HG02870 (cell line): ENCODE measurements around the gene SKI.
"Not testable (repeated sequence)": the region's sequence is repeated elsewhere in the genome, so short reads cannot be mapped to it uniquely, and the experiment has no call there.

Experiments used
- ATAC-seq: cut with Tn5 transposase; IDR thresholded peaks from one replicate; pipeline ENCODE4 v1.9.1; 2021; ENCODE audit warnings: mild to moderate bottlenecking, moderate library complexity; ENCODE audit not compliant: unreplicated experiment

SKI gene

GRCh38 chr1:2318314-2319278 is 90.5 kb downstream of the SKI start:
- ATAC-seq = no peak

GRCh38 chr1:2319291-2319690 is 91.2 kb downstream of the SKI start:
- no peak for ATAC-seq

- ATAC-seq = no peak
These were observed 91.9 kb downstream of the SKI start for GRCh38 chr1:2320006-2320405.

DNA sequence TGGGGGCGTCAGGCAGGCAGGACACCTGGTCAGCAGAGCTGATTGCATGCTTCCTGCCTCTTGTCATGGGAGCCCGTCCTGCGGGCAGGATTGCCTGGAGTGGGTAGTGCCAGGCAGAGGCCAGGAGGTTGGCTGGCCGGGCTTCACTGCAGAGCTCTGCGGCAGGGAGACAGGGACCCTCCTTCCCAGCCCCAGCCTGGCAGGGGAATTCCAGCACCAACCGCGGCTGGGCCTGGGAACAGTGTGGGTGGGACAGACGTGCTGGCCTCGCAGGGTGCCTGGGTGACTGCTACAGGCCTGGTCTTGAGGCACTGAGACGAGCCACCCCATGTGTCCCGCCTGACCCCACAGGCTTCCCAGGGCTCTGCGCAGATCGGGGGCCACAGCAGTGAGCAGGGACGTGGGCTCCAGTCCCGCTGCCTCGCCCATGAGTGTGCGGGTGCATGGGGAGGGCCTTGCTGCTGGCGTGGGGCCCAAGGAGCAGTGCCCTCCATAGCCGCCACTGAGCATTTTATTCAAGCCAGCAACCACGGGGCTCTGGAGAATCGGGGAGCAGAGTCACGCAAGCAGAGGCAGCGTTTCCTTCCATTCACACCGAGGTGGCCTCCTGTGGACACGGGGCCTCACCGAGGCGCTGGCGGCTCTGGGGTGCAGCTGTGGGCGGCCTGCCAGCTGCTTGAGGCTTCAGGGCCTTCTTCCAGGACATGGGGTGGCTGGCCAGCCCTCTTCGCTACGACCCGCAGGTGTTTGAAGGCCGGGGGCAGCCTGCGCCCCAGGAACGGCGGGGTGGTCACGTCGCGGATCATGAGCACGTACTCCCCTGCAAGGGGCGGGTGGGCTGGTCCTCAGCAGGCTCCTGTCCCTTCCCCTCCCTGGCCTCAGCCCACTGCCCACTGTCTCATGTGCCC is 92.9 kb downstream of the SKI start:
- ATAC-seq = no peak

GRCh38 chr1:2322065-2322571 is 94.0 kb downstream of the SKI start:
- no peak for ATAC-seq

- ATAC-seq = no peak
These were observed 94.6 kb downstream of the SKI start for GRCh38 chr1:2322581-2323211.

DNA sequence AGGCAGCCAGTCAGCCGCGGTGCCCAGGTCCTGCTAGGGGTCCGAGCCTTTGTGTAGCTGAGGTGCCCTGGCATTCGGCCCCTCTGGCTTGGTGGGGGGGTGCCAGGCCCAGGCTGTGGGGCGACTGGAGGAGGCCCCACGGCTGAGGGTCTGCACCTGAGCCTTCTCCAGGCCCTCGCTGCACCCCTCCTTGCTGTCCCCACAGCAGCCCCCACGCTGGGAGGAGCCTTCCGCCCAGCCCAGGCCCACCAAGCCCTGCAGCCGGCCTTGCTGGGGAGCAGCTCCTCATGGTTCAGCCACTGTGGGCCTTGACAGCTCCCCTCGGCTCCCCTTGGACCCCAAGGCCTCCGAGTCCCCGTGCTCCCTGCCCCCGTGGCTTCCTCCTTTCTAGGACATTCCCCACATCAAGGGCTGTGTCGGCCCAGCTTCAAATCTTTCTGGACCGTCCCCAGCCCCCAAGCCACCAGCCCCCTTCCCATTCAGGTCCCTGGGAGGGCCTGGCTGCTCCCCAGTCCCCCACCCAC is 95.4 kb downstream of the SKI start:
- ATAC-seq = no peak

DNA sequence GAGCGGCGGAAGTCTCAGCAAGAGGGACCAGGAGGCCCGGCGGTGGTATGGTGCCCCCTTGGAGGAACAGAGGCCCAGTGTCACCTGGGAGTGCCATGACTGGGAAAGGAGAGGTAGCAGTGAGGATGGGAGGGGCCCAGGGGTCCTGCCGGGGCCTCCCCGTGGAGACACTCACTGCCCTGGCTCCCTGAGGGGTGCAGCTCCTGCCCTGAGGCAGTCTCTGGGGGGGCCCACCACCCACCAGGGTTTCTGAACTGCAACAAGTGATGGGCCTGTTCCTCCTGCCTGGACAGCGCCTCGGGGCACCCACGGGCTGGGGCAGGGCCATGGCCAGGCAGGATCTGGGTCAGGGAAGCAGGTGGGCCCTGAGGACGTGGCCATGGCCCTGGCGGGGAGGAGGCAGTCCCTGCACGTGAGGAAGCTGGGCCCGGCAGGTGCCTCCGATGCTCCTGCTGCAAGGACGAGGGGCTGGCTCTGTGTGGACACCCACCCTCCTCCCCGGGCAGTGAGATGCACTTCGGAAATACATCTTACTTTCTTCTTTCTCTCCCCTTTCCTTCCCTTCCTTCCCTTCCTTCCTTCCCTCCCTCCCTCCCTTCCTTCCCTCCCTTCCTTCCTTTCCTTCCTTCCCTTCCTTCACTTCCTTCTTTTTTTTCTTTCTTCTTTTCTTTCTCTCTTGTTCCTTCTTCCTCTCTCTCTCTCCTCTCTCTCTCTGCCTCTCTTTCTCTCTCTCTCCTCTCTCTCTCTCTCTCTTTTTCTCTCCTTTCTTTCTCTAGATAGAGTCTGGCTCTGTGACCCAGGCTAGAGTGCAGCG is 96.6 kb downstream of the SKI start:
- ATAC-seq = no peak

DNA sequence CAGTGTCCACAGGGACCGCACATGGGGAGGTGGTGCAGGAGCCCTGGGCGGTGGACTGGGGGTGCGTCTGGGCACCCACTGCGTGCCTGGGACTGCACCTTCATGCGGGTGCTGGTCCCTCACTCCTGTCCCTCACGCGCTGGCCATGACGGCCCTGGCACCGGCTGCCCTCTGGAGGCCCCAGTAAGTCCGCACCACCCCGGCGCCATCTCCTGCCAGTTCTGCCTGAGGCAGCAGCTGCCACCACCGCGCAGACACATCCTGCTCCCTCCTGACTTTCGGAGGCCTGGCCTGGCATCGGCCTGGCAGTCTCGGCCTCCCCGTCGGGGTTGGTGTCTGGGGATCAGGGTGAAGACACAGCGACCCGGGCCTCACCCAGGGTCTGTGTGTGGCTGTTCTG is 98.4 kb downstream of the SKI start:
- no peak for ATAC-seq

- not testable (repeated sequence) for ATAC-seq
These were observed 99.0 kb downstream of the SKI start for GRCh38 chr1:2327162-2327561.

- no peak for ATAC-seq
These were observed 99.7 kb downstream of the SKI start for GRCh38 chr1:2327841-2328240.

- no peak for ATAC-seq
These were observed 100.7 kb downstream of the SKI start for GRCh38 chr1:2328676-2329455.

DNA sequence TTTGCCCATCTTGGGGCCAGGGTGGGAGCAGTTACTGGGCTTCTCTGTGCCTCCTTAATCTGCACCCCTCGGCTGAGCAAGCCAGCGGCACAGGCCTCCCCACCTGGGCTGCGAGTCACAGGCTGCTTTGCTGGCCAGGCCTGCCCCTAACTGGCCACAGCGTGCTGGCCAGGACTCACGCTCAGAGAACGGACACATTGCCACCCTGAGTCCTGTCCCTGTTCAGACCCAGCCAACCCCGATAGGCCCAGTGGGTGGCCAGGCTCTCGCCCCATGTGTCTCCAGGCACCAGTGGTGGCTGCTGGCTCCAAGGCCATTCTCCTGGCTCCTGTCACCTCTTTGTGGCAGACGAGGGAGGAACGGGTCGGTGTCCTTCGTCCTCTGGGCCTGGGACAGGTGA is 101.9 kb downstream of the SKI start:
- ATAC-seq = no peak

- ATAC-seq = no peak
These were observed 102.5 kb downstream of the SKI start for GRCh38 chr1:2330519-2331199.

DNA sequence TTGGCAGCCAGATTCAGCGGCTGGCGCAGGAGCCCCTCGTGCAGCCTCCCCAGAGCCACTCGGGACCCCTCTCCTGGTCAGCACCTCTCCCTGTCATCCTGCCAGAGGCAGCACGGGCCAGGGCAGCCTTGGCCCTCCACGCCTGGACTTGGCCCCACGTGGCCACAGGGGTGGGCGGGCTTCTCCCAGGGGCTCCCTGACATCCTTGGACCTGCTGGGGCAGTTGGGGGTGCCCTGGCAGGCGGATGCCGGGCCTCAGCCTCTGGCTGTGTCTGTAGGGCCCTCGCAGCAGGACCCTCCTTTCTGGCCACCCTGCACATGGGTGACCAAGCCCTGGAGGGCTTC is 103.1 kb downstream of the SKI start:
- ATAC-seq = no peak

DNA sequence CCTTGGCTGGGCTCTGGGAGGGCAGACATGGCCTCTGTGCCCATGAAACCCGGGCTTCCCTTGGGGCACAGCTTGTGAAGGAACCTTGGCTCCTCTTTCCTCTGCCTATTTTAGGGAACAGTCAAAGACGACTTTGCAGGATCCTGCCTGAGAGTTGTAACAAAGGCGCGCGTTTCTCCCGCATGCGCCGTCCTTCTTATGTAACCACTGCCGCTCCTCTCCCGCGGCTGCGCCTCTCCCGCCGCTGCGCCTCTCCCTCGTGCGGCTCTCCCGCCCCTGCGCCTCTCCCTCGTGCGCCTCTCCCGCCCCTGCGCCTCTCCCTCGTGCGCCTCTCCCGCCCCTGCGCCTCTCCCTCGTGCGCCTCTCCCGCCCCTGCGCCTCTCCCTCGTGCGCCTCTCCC is 103.5 kb downstream of the SKI start:
- not testable (repeated sequence) for ATAC-seq

DNA sequence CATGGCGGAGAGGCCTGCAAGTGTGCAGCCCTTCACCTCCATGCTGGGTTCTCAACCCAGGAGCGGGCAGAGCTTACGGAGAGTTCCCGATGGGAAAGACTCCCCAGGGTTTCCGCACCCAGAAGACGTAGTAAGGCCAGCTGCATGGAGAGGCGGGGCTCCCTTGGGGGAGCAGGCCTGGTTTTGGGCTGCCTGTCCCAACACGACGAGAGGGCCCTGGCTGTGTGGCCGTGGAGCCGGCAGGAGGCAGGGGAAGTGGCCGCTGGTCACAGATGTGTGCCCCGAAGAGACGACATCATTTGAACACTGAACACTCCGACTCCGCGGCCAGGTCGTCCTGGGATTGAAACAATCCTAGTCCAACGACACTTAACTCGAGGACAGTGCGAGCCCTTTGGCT is 106.2 kb downstream of the SKI start:
- no peak for ATAC-seq

- ATAC-seq = no peak
These were observed 106.9 kb downstream of the SKI start for GRCh38 chr1:2334883-2335534.
